GM12801 (cell line): ENCODE results near the gene CPXM2.

Experiments
- CTCF ChIP-seq: IDR thresholded peaks from one replicate; pipeline ENCODE4 v1.5.1; 2011; ENCODE audit warnings: control low read depth; ENCODE audit not compliant: insufficient read length; ENCODE audit errors: extremely low read depth

Gene CPXM2

GRCh38 chr10:123746520-123746919 lies 145.1 kb downstream of the CPXM2 start:
- no peak for TF ChIP-seq CTCF

GRCh38 chr10:123746061-123746460 lies 145.5 kb downstream of the CPXM2 start:
- TF ChIP-seq CTCF, result no peak

- TF ChIP-seq CTCF, result no peak
These were observed 147.4 kb downstream of the CPXM2 start for GRCh38 chr10:123744224-123744536.

GRCh38 chr10:123743441-123744223 lies 148.0 kb downstream of the CPXM2 start:
- no peak for TF ChIP-seq CTCF

- TF ChIP-seq CTCF, result no peak
These were observed 148.7 kb downstream of the CPXM2 start for GRCh38 chr10:123742751-123743440.

- TF ChIP-seq CTCF, result no peak
These were observed 149.9 kb downstream of the CPXM2 start for GRCh38 chr10:123741711-123742110.

GRCh38 chr10:123741146-123741545 lies 150.5 kb downstream of the CPXM2 start:
- TF ChIP-seq CTCF, result no peak
